Activated T-cell treated with anti-CD3 and anti-CD28 coated beads for 48 hours (primary cell): ENCODE measurements around the gene AKNA.

Experiments used
- DNase-seq: peaks from one replicate; pipeline ENCODE4 v3.0.0-alpha.2; 2020; ENCODE audit warnings: low read depth

The AKNA gene, protein sequence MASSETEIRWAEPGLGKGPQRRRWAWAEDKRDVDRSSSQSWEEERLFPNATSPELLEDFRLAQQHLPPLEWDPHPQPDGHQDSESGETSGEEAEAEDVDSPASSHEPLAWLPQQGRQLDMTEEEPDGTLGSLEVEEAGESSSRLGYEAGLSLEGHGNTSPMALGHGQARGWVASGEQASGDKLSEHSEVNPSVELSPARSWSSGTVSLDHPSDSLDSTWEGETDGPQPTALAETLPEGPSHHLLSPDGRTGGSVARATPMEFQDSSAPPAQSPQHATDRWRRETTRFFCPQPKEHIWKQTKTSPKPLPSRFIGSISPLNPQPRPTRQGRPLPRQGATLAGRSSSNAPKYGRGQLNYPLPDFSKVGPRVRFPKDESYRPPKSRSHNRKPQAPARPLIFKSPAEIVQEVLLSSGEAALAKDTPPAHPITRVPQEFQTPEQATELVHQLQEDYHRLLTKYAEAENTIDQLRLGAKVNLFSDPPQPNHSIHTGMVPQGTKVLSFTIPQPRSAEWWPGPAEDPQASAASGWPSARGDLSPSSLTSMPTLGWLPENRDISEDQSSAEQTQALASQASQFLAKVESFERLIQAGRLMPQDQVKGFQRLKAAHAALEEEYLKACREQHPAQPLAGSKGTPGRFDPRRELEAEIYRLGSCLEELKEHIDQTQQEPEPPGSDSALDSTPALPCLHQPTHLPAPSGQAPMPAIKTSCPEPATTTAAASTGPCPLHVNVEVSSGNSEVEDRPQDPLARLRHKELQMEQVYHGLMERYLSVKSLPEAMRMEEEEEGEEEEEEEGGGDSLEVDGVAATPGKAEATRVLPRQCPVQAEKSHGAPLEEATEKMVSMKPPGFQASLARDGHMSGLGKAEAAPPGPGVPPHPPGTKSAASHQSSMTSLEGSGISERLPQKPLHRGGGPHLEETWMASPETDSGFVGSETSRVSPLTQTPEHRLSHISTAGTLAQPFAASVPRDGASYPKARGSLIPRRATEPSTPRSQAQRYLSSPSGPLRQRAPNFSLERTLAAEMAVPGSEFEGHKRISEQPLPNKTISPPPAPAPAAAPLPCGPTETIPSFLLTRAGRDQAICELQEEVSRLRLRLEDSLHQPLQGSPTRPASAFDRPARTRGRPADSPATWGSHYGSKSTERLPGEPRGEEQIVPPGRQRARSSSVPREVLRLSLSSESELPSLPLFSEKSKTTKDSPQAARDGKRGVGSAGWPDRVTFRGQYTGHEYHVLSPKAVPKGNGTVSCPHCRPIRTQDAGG (N-terminal part only)

DNA sequence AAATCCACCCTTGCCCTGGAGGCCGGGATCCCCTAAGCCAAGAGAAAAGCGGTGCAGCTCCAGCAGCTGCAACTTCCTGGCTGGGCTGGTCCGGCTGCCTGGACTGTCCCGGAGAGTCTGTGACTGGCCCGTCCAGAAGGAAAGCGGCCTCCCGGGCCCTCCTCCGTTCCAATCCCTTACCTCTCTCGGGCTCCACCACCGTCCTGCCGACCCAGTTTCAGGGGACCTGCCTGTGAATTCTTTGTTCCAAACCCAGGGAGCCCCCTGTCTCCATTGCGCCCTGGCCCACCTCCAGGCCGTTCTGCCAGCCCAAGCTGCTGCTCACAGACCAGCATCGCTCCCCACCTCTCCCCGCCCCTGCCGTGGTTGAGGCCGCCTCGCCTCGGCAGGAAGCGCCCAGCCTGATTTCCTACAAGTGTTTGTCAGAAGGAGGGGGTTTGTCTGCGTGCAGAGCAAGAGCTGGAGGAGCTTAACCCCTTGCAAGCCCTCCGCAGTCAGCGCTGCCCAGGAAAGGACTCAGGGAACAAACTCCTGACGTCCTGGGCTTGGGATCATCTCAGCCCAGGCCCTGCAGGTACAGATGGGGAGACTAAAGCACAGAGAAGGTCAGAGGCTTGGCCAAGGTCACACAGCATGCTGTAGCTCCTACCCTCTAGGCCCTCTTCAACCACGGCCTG is at the start of gene AKNA:
Gene AKNA, minus strand, starts transcription at position 303 of the 677 bp plus-strand sequence. CDS start 6,649 bp downstream, outside the sequence.
- DNase-seq, result peak; percentile 71

DNA sequence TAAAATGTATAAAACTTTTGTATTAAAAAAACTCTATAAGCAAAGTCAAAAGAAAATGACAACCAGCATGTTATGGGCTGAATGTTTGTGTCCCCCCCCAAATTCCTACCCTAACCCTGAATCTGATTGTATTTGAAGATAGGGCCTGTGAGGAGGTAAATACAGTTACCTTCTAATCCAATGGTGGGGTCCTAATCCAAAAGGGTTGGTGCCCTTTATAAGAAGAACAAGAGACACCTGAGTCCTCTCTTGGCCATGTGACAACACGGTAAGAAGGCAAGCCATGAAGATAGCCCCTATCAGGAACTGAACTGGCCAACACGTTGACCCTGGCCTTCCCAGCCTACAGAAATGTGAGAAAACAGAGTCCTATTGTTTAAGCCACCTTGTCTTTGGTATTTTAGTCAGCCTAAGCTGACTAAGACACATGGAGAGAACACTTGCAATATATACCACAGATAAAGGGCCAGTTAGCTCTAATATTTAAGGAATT is 49.7 kb upstream of the AKNA start:
- no peak for DNase-seq

DNA sequence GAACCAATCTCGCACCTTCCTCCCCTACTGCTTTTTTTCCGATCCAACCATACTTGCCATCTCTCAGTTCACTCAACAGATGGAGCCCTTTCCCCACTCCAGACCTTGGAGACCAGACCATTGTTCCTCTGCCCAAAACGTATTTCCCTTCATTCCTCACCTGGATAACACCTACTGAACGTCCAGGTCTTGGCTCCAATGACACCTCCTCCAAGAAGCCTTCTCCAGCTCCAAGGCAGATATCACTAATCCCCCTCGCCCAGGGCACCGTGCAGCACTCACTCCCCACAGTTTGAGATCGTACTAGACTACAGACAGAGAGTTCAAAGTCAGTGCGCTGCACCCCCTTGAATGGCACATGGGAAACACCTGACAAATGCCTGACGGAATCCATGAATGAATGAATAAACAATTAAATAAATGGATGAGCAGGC is 47.1 kb upstream of the AKNA start:
- no peak for DNase-seq

DNA sequence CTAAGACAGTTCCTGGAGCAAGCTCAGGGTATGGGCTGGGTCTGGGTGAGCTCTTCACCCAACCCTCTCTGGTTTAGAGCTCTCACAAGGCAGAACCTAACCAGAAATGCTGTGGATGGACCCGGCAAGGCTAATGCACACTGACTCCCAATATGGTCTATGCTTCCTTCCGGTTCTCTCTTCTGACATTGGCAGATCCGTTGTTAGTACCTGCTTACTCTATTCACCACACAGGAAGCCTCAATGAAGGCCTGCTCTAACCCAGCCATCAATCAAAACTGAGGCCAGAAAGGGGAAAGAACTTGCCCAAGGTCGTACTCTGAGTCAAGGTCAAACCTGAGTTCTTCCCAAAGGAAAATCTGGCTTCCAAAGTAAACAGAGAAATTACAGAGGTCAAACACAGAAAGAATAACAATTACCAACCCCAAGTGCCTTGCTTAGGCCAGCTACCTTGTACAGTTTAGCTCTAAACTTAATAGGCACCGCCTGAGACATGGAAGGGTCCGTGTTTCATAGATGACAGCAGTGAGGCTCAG is 46.0 kb upstream of the AKNA start:
- no peak for DNase-seq

DNA sequence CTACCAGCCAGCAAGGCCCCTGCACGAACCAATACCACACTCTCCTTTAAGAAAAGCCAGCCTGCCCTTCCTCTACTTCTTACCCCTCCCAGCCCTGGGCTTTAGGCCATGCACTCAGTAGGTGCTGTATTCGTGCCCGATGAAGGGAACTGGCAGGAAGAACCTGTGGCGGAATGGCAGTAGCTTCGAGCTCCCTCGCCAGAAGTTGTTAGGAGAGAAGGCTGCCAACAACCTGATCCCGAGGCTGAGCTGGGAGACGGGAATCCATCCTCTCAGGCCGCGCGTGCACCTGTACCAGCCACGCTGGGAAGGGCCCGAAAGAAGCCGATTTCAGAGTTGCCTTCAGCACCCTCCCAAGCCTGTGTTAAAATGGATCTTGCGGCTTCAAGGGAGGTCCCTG is 45.3 kb upstream of the AKNA start:
- DNase-seq, result no peak

DNA sequence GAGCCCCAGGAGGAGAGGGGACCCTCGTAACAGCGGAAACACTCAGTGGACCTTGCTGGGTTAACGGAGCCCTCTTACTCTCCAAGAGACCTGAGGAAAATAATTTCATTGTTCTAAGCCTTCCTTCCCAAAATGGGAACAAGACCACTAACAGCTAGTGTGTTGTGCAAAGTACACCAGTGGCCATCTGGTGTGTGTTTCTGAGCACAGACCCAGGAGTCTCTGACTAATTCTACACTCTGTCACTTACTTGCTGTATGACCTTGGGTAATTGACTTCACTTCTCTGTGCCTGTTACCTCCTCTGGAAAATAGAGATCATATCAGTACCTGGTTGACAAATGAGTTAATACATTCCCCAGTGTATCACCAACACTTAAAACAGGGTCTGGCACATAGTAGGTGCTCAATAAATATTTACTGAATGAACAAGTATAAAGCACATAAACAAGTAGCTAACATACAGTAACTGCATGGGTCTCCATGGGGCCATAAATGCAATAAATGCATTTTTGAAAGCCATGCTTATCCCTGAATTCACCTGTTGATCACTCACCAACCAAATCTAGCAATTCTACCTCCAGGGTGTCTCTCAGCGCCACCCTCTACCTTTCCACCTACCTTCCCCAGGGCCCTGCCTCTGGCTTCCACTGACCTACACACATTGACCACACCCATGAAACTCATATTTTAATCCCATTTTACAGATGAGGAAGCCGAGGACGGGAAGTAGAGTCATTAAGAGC is 44.7 kb upstream of the AKNA start:
- DNase-seq, result no peak

DNA sequence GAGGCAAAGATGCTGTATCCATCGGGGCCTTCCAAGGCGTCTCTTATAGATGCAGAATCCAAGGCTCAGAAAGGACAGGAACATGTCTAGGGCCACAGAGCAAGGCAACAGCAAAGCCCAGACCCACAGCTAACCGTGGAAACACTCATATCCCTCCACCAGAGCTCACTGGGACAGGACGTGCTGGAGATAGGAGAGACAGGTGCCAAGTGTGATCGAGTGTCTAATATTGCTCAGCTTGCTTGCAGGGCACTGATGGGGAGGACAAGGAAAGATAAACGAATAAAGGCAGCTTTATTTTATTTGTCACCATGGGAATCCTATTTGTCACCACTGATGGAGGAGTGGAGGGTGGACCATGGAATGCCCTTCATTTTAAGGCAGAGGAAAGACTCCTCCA is 44.0 kb upstream of the AKNA start:
- no peak for DNase-seq

DNA sequence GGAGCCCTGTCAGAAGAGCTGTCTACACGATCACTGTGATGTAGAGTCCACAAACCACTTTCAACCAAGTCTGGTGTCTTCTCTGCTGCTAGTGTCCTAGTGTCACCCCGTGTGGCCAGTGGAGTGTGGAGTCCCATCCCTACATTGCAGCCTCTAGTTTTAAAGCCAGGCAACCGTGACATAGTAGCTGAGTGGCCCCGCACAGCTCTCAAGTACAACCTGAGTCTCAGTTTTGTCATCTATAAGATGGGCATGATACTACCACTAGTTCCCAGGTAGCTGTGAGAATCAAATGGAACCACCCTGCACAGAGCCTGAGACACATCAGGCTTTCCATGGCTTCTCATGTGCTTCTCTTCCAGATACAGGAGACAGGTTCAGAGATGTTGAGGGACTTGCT is 43.2 kb upstream of the AKNA start:
- no peak for DNase-seq

DNA sequence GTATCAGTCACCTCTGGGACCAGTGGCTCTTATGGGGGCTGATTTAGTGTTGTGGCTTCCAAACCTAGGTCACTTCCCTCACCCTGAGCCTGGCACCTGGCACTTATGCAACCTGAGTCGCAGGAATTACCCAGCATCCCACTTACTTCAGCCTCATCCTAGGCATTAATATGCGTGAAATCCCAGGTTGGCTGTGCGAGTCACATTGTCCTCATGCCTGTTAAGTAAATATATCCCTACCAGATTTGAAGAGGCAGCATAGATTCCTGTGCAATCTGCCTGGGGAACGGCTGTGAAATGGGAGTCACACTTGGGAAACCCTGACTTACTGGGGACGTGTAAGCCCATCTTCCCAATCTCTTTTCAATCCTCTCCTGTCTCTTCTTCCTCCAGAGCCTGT is 42.7 kb upstream of the AKNA start:
- no peak for DNase-seq

DNA sequence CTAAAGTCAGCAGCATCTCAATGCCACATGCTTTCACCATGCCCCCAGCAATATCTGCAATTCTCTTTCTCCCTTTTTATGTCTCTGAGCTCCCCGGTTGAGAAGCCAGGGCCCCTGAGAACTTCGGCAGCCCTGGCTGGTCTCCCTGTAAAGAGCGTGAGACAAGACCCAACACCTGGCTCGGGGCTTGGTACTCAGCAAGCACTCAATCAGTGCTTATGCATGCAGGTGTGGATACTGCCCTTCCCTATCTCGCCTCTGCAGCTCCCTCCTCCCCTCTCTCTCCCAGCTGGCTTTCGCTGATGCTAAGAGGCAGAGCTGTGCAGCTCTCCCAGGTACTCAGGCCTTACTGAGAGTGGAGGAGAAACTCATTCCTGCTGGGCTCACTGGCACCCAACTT is 41.7 kb upstream of the AKNA start:
- DNase-seq, result no peak

DNA sequence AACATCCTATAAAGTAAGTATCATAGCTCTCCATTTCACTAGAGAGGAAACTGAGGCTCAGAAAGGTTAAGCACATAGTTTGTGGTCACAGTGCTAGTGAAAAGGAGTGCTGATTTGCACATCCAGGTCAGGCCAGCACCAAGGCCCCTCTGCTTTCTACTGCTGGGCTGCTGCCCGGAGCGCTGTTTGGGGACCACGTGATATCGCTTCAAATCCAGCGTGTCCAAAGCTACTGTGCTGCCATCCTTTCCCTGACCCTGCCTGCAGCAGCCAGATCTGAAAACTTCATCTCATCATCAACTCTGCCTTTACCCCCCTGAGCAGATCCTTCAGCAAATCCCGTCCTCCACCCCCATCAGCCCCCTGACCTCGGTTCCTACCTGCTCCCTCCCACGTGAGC is 40.7 kb upstream of the AKNA start:
- DNase-seq, result no peak

DNA sequence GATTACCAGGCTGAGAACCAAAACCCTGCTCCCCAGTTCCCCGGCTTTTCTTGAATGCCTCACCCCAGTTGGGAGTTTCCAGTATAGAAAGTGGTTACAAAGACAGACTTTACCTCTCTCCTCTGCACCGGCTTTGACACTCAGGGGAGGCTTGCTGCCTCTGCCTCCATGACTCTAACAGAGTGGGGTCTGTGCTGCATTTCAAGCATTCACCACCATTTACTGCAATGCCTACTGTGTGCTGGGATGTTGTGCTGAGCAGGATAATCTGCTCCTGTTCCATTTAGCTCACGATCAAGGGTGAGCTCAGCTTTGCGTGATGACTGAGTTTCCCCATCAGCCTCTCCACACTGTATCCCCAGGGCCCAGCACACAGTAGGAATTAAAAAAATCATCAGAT is 39.9 kb upstream of the AKNA start:
- DNase-seq, result no peak

DNA sequence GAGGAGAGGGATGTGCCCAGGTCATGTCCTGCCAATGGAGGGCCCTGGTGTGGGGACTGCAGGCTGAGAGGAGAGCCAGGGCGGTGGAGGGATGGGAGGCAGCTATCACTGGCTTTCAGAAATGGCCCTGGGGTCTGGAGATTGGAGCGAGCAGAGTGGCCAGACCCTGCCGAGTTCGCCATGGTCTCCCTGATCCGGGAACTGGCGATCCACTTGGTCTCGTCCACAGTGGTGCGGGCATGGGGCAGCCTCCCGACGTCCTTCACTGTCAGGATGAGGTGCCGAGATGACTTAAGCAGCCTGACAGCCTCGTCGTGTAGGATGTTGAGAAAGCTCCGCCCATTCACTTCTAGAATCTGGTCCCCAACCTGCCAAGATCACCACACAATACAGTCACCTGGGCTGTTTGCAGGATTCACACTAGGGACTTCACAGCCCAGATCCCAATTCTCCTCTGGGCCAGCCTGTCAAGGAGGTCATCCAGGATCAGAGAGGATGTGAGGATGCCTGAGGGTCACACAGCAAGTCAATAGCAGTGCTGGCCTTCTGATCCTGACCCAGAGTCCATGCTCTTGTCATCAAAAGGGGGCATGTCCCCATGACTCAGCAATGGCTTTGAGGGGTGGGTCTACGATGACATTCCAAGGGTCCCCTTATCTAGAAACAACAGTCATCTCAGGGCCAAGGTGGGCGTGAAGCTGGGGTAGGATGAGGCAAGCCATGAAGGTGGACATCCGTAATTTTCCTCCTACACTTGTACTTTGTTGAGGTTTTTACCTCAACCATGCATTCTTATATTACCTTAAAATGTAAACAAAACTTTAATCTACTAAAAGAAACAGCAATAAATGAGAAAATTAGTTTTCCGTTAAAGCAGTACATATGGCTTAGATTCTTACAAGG is 38.5 kb upstream of the AKNA start:
- DNase-seq, result no peak

DNA sequence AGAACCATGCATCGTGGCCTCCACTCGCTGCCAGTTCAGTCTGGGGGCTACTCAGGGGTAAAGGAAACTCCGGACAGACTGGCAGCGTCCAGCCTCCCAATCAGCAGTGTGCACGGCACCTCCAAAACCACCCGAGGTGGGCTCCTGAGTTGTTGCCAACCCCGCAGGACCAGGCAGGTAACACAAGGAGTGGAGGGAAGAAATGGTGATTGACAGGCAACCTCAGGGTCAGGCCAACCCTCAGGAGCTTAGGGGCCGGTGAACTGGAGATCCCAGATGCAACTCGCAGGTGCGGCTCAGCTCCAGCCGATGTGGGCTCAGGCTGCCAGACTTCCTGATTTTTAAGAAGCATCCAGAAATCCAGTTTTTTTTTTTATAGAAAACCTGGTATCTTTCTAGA is 37.3 kb upstream of the AKNA start:
- no peak for DNase-seq

DNA sequence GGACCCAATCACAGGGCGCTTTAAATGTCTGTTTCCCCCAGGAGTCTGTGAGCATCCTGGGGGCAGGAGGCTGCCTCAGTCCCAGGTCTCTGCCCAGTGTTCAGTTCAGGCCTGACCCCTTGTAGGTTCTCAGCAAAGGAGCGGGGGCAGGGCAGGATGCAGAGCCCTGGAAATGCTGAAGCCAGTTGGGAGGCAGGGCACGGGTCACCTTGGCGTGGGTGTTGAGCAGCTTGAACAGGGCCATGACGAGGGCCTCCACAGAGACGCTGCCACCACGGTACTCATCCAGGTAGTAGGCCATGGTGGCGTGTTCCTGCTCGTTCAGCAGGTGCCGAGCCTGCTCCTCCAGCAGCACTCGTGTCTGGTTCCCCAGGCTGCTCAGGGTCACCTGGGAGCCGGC is 36.3 kb upstream of the AKNA start:
- no peak for DNase-seq

DNA sequence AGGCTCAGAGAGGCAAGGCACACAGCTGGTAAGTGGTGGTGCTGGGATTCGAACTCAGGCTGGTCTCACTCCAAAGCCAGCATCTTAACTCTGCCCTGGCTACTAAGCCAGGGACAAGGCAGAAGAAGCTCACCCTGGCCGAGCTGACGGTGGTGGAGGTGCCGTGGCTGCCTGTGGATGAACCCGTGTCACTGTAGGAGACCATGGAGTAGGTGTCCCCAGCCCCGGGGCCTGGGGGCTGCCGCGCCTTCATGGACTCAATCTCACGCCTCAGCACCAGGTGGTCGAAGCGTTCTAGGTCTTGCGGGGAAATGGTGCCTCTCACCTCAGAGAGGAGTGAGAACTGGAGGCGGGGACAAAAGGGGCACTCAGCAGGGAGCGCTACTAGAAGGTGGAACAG is 35.4 kb upstream of the AKNA start:
- DNase-seq, result no peak

DNA sequence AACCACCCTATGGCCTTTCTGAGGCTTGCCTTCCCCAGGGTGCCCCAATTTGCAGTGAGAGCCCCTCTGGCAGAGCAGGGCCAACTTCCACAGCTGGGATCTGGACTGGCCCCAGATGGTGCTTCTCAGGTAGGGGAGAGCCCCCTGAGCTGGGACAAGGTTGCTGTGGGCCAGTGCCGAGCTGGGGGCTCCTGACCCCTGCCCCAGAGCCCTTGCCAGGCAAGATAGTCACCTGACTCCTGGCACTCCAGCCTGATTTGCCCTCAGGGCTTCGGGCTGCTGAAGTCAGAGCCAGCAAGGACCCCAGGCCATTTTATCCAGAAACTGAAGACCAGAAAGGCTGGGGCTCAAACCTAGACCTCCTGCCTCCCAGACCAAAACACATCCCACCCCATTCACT is 33.4 kb upstream of the AKNA start:
- no peak for DNase-seq

DNA sequence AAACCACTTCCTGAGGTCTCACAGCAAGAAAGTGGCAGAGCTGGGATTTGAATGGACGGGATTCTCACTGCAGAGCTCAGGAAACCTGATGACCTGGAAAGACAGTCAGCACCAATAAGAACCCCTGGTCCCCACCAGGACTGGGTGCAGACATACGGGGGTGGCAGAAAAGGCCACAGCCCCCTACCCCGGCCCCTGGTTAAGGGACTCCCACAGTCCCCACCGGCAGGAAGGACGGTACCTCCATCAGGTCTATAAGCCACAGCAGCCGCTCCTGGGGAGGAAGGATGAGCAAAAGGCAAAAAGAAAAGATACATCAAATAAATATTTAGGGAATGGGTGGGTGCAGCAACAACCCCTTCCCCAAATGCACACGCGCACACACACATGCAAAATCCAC is 32.0 kb upstream of the AKNA start:
- no peak for DNase-seq

DNA sequence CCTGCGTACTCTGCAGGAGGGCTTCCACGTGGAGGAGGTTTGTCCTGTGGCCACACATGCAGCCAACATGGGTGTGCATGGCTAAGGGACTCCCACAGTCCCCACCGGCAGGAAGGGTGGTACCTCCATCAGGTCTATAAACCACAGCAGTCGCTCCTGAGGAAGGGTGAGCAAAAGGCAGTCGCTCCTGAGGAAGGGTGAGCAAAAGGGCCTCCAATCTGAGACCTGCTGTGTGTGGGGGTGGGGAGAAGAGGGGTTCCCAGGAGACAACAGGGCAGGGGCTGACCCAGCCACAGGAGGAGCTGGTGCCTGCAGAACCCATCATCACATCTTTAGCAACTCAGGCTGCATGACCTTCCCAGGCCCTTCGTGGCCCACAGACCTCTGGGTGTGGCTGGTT is 30.3 kb upstream of the AKNA start:
- DNase-seq, result no peak

DNA sequence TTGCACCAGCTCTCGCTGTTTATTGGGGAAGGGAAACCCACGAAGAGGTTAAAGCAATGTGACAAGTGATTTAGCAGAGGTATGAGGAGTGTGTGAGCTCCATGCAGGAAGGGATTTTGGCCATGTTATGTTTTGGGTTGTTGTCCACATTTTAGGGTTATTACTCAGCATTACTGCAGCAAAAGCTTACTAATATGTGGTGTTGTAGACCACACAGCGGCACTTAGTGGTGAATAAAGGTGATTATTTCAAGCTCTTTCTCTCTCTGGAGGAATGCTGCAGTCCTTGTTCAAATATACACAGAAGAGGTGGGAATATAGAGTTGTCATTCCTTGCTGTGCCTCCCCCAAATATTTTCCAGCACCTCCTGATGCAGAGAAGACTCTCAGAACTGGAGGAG is 29.7 kb upstream of the AKNA start:
- DNase-seq, result no peak
